Astrocyte of the spinal cord (primary cell): ENCODE results near the gene CIP2A.

Experiments used
- DNase-seq: peaks from one replicate; pipeline ENCODE4 v3.0.0; 2011; ENCODE audit warnings: low read depth, low spot score
- H3K4me3 ChIP-seq: 2 replicates; pipeline ENCODE4 v1.5.1; 2011; ENCODE audit warnings: low read depth, mild to moderate bottlenecking, low read length, moderate library complexity
- in situ Hi-C: cut with HindIII; loops from 2 replicates; pipeline ENCODE4 v1.10.0; 2017; ENCODE audit warnings: low sequenced_read_pairs
- TF ChIP-seq, protein P1 (sequence below): IDR thresholded peaks from 2 replicates; pipeline ENCODE4 v1.5.1; 2012; ENCODE audit warnings: low read depth, mild to moderate bottlenecking, low read length, inconsistent platforms

CIP2A gene

DNA sequence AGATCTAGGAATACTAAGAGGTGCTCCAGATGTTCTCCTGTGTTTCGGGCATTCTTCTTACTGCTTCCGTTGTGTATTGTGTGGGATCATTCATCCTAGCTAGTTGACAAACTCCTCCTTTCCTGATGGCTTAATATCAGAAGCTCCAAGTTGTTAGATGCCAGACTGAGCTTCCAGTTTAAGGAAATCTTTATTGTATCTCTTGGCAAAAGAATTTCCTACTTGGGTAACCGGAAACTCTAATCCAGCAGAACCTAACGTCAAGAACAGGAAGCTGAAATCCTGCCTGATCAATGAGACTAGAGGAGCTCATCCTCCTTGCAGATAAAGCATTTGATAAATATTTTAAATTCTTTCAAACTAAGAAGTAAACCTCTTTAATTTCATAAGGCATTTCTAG lies 51.2 kb downstream of the CIP2A start:
- DNase-seq, result no peak
- in situ Hi-C loops, result no loop called here
- TF ChIP-seq, protein P1, sequence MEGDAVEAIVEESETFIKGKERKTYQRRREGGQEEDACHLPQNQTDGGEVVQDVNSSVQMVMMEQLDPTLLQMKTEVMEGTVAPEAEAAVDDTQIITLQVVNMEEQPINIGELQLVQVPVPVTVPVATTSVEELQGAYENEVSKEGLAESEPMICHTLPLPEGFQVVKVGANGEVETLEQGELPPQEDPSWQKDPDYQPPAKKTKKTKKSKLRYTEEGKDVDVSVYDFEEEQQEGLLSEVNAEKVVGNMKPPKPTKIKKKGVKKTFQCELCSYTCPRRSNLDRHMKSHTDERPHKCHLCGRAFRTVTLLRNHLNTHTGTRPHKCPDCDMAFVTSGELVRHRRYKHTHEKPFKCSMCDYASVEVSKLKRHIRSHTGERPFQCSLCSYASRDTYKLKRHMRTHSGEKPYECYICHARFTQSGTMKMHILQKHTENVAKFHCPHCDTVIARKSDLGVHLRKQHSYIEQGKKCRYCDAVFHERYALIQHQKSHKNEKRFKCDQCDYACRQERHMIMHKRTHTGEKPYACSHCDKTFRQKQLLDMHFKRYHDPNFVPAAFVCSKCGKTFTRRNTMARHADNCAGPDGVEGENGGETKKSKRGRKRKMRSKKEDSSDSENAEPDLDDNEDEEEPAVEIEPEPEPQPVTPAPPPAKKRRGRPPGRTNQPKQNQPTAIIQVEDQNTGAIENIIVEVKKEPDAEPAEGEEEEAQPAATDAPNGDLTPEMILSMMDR, result no peak
- H3K4me3 ChIP-seq, result no peak overlapping the region

DNA sequence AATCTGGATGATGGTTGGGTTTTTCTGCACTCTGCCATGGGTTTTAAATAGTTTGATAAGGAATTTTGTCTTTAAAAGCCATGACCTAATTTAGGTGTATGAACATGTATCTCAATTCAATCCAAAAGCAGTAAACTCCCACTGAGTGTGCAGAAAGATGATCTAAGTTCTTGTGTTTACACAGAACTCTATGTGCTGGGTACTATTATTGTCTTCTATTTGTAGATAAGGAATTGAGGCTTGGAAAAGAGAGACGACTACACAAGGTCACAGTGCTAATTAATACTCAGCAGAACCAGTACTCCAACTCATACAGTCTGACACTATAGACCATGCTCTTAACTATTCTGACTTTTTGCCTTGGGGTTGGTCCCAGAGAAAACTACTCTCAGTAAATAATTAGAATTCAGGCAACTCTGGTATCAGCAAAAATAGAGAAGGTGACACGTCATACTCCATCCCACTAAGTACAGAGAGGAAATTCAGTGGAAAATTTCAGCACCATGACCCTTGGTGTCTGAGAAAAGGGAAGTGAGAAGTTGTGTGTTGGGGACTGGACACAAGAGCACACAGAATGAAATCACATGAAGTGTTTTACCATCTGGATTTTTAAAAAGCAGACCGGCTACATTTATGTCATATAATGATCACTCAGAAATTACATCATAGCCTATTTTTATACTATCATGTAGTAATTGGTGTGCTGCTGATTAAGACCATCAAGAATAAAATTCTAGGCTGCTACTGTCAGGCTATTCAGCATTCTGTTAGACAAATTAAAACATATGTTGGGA lies 60.6 kb downstream of the CIP2A start:
- in situ Hi-C loops, result no loop called here
- TF ChIP-seq, protein P1, result no peak
- DNase-seq, result no peak
- H3K4me3 ChIP-seq, result no peak overlapping the region

DNA sequence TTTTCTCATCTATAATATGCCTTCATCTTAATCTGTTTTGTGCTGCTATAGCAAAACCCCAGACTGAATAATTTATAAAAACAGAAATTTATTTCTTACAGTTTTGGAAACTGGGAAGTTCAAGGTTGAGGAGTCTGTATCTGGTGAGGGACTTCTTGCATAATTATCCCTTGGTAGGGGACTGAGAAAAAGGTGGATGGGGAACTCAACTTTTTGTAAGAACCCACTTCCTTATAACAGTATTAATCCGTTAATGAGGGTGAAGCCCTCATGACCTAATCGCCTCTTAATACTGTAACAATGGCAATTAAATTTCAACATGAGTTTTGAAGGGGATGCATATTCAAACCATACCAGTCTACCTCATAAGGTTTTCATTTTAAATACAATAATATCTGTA lies 61.4 kb downstream of the CIP2A start:
- no peak overlapping the region for H3K4me3 ChIP-seq
- in situ Hi-C loops, result no loop called here
- DNase-seq, result no peak
- TF ChIP-seq, protein P1, result no peak

DNA sequence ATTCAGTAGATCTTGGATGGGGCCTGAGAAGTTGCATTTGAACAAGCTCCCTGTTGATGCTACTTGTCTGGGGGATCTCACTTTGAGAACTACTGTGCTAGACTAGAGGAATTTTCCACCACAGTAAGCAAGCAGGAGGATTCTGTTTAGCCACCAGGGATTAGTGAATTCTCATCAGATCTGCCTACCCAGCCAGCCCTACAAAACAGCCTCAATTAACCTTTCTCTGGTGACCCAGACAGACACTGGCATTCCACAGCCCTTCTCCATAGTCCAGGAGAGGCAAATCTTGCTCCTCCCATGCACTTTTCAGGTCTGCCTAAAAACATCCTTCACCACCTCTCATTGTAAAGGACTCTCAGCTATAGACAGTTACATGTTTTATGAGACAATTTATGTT lies 62.1 kb downstream of the CIP2A start:
- no peak overlapping the region for H3K4me3 ChIP-seq
- in situ Hi-C loops, result no loop called here
- DNase-seq, result no peak
- TF ChIP-seq, protein P1, result no peak

DNA sequence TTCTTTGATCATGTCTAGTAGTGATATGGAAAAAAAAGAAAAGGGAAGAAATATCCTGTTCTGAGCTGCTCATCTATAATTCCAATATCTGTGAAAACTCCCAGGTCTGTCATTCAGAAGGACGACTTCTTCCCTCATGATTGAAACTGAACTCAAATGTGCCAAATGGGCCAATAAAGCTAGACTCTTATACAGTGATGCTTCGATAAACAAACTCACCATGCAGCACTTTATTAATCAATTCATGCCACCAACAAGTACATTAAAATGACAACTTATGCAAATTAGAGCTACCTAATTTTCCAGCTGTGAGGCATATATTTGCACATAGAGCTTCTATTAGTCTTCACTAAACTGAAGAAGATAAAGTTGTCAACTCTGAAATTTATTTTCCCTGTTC lies 63.3 kb downstream of the CIP2A start:
- no peak overlapping the region for H3K4me3 ChIP-seq
- DNase-seq, result no peak
- in situ Hi-C loops, result no loop called here
- TF ChIP-seq, protein P1, result no peak

DNA sequence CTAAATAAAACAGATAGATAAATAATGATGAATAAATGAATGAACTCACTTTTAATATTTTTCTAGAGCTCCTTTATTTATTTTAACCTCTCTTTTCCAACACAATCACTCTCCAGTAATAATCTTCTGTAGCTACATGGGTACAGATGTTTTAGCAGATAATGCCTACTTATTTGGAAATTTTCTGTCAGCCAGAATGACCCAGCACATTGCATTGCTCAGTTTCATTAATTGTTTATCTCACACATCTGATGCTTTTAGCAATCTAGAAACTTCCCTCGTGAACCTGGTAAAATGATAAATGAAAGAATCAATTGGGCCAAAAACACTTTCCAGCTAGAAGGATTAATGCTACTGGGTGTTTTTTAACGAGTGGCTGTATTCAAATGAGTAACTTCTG lies 64.0 kb downstream of the CIP2A start:
- H3K4me3 ChIP-seq, result no peak overlapping the region
- TF ChIP-seq, protein P1, result no peak
- in situ Hi-C loops, result no loop called here
- DNase-seq, result no peak
